SJCRH30 (cell line): Measurements from ENCODE around the gene TIAM2. TPM values are rescaled to one million over a fixed set of nuclear protein-coding genes. Genes with fewer than 3 reads are reported as not detected.

Source experiments
- DNase-seq, 2 experiments: peaks; one replicate each; pipeline ENCODE4 v3.0.0-alpha.2; 2015 to 2020
- H3K27ac ChIP-seq: fragments of 250-450 bp; sonication (Bioruptor Pico); 2 replicates; pipeline ENCODE4 v1.5.1; 2020; ENCODE audit warnings: mild to moderate bottlenecking, moderate library complexity
- H3K27me3 ChIP-seq: fragments of 250-450 bp; sonication (Bioruptor Pico); 2 replicates; pipeline ENCODE4 v1.5.1; 2020; ENCODE audit warnings: mild to moderate bottlenecking, moderate library complexity
- H3K36me3 ChIP-seq: fragments of 250-450 bp; sonication (Bioruptor Pico); 2 replicates; pipeline ENCODE4 v1.5.1; 2020; ENCODE audit warnings: mild to moderate bottlenecking, moderate library complexity
- H3K4me1 ChIP-seq: fragments of 250-450 bp; sonication (Bioruptor Pico); 2 replicates; pipeline ENCODE4 v1.5.1; 2020; ENCODE audit warnings: mild to moderate bottlenecking, moderate library complexity
- H3K4me3 ChIP-seq: fragments of 250-450 bp; sonication (Bioruptor Pico); 2 replicates; pipeline ENCODE4 v1.5.1; 2020; ENCODE audit warnings: mild to moderate bottlenecking, moderate library complexity
- H3K9me3 ChIP-seq: fragments of 250-450 bp; sonication (Bioruptor Pico); replicated peaks from 2 replicates; pipeline ENCODE4 v1.5.1; 2020; ENCODE audit warnings: mild to moderate bottlenecking, moderate library complexity
- total RNA-seq: library from RNA; depleted of rRNA; stranded (reverse); fragments of >200 nt; shearing (Covaris generic); gene quantifications from 2 replicates; pipeline ENCODE4 v1.2.3, GENCODE V29; 2014

The TIAM2 gene
- total RNA-seq, 1 experiment from 2014 or later: 23.8 TPM

- no peak for DNase-seq
- Histone ChIP-seq H3K27ac (no peak overlapping the region), H3K4me3 (no peak overlapping the region), H3K27me3 (no peaks in the 10 kb centered on the region), H3K36me3 (no peaks in the 10 kb centered on the region), H3K9me3 (no peaks in the 10 kb centered on the region), H3K4me1 (peaks cover 41% of the 10 kb centered on the region)
Measured at GRCh38 chr6:155123520-155123919, 128.4 kb downstream of the TIAM2 start.

- no peak for DNase-seq
- no peaks in the 10 kb centered on the region for H3K36me3 ChIP-seq
- peak overlapping the region; percentile 93 for H3K27ac ChIP-seq
- H3K4me3 ChIP-seq: no peak overlapping the region
- no peaks in the 10 kb centered on the region for H3K9me3 ChIP-seq
- no peaks in the 10 kb centered on the region for H3K27me3 ChIP-seq
- peaks cover 24% of the 10 kb centered on the region for H3K4me1 ChIP-seq
Measured at GRCh38 chr6:155125906-155126305, 130.8 kb downstream of the TIAM2 start.

GRCh38 chr6:155126727-155127439 lies 131.8 kb downstream of the TIAM2 start:
- Histone ChIP-seq H3K4me3 (peak overlapping the region; percentile 18), H3K9me3 (no peaks in the 10 kb centered on the region), H3K36me3 (peaks cover 1% of the 10 kb centered on the region; the same call in 1 of the 2 replicates), H3K27me3 (no peaks in the 10 kb centered on the region), H3K27ac (peak overlapping the region; percentile 93), H3K4me1 (peaks cover 22% of the 10 kb centered on the region)
- peak; percentile 92 to 96 for DNase-seq

- Histone ChIP-seq H3K4me1 (peaks cover 26% of the 10 kb centered on the region), H3K4me3 (no peak overlapping the region), H3K36me3 (peaks cover 3% of the 10 kb centered on the region; the same call in 1 of the 2 replicates), H3K9me3 (no peaks in the 10 kb centered on the region), H3K27ac (no peak overlapping the region), H3K27me3 (no peaks in the 10 kb centered on the region)
- no peak for DNase-seq
Measured at GRCh38 chr6:155128977-155129376, 133.9 kb downstream of the TIAM2 start.

- H3K9me3 ChIP-seq: no peaks in the 10 kb centered on the region
- H3K4me1 ChIP-seq: peaks cover 26% of the 10 kb centered on the region
Measured at GRCh38 chr6:155129744-155130143, 134.6 kb downstream of the TIAM2 start.

GRCh38 chr6:155130161-155130853 lies 135.2 kb downstream of the TIAM2 start:
- peaks cover 26% of the 10 kb centered on the region for H3K4me1 ChIP-seq

More at GRCh38 chr6:155129744-155130143, 134.6 kb downstream of the TIAM2 start:
- Histone ChIP-seq H3K4me3 (no peak overlapping the region), H3K36me3 (peaks cover 3% of the 10 kb centered on the region), H3K27me3 (no peaks in the 10 kb centered on the region), H3K27ac (no peak overlapping the region)
- no peak for DNase-seq

GRCh38 chr6:155132617-155133016 lies 137.5 kb downstream of the TIAM2 start:
- H3K4me3 ChIP-seq: no peak overlapping the region
- peaks cover 3% of the 10 kb centered on the region for H3K36me3 ChIP-seq
- peak; percentile 38 to 63 for DNase-seq
- peaks cover 10% of the 10 kb centered on the region for H3K4me1 ChIP-seq
- H3K9me3 ChIP-seq: no peaks in the 10 kb centered on the region
- no peaks in the 10 kb centered on the region for H3K27me3 ChIP-seq
- H3K27ac ChIP-seq: no peak overlapping the region

More at GRCh38 chr6:155130161-155130853, 135.2 kb downstream of the TIAM2 start:
- no peaks in the 10 kb centered on the region for H3K27me3 ChIP-seq
- no peak for DNase-seq
- no peak overlapping the region for H3K4me3 ChIP-seq
- no peaks in the 10 kb centered on the region for H3K9me3 ChIP-seq
- peaks cover 3% of the 10 kb centered on the region for H3K36me3 ChIP-seq
- H3K27ac ChIP-seq: no peak overlapping the region

GRCh38 chr6:155141002-155141401 lies 145.9 kb downstream of the TIAM2 start:
- Histone ChIP-seq H3K4me1 (peaks cover 22% of the 10 kb centered on the region), H3K36me3 (peaks cover 8% of the 10 kb centered on the region; the same call in 1 of the 2 replicates), H3K27me3 (no peaks in the 10 kb centered on the region), H3K9me3 (no peaks in the 10 kb centered on the region), H3K4me3 (no peak overlapping the region), H3K27ac (no peak overlapping the region)
- DNase-seq: no peak

- Histone ChIP-seq H3K4me3 (no peak overlapping the region), H3K27ac (no peak overlapping the region), H3K9me3 (no peaks in the 10 kb centered on the region), H3K27me3 (no peaks in the 10 kb centered on the region), H3K4me1 (peaks cover 22% of the 10 kb centered on the region), H3K36me3 (peaks cover 8% of the 10 kb centered on the region; the same call in 1 of the 2 replicates)
- DNase-seq: no peak
Measured at GRCh38 chr6:155141512-155141911, 146.4 kb downstream of the TIAM2 start.

GRCh38 chr6:155142168-155143028 lies 147.3 kb downstream of the TIAM2 start:
- peak overlapping the region; percentile 31; the same call in 1 of the 2 replicates for H3K27ac ChIP-seq
- H3K4me3 ChIP-seq: no peak overlapping the region
- no peaks in the 10 kb centered on the region for H3K27me3 ChIP-seq
- peaks cover 22% of the 10 kb centered on the region for H3K4me1 ChIP-seq
- peaks cover 8% of the 10 kb centered on the region; the same call in 1 of the 2 replicates for H3K36me3 ChIP-seq
- H3K9me3 ChIP-seq: no peaks in the 10 kb centered on the region
- peak; percentile 34 to 53 for DNase-seq

- Histone ChIP-seq H3K27me3 (no peaks in the 10 kb centered on the region), H3K27ac (peak overlapping the region; percentile 31; the same call in 1 of the 2 replicates), H3K4me1 (peaks cover 26% of the 10 kb centered on the region), H3K36me3 (peaks cover 5% of the 10 kb centered on the region; the same call in 1 of the 2 replicates), H3K9me3 (no peaks in the 10 kb centered on the region), H3K4me3 (no peak overlapping the region)
- peak in 1 of 2 experiments; percentile 33 for DNase-seq
Measured at GRCh38 chr6:155143029-155143577, 148.0 kb downstream of the TIAM2 start.

GRCh38 chr6:155143578-155144106 lies 148.5 kb downstream of the TIAM2 start:
- H3K27me3 ChIP-seq: no peaks in the 10 kb centered on the region
- peaks cover 5% of the 10 kb centered on the region; the same call in 1 of the 2 replicates for H3K36me3 ChIP-seq
- H3K4me3 ChIP-seq: no peak overlapping the region
- DNase-seq: no peak
- no peaks in the 10 kb centered on the region for H3K9me3 ChIP-seq
- H3K4me1 ChIP-seq: peaks cover 31% of the 10 kb centered on the region
- no peak overlapping the region; the same call in 1 of the 2 replicates for H3K27ac ChIP-seq

GRCh38 chr6:155146205-155146604 lies 151.1 kb downstream of the TIAM2 start:
- H3K4me3 ChIP-seq: no peak overlapping the region
- H3K27ac ChIP-seq: no peak overlapping the region
- peaks cover 37% of the 10 kb centered on the region for H3K4me1 ChIP-seq
- H3K9me3 ChIP-seq: no peaks in the 10 kb centered on the region
- H3K36me3 ChIP-seq: peaks cover 2% of the 10 kb centered on the region; the same call in 1 of the 2 replicates
- no peak for DNase-seq
- no peaks in the 10 kb centered on the region for H3K27me3 ChIP-seq
